PC-3 (cell line): ENCODE results near the gene LDLRAD1. TPM values are rescaled to one million over a fixed set of nuclear protein-coding genes. Genes with fewer than 3 reads are reported as not detected.

Experiments
- ATAC-seq: fragments of 200-7000 bp; cut with Tn5 transposase; 2 replicates; pipeline ENCODE4 v1.9.1; 2020; ENCODE audit warnings: mild to moderate bottlenecking, moderate library complexity
- BruUV-seq: library from RNA; stranded (reverse); fragments of 400-500 nt; replicated peaks from 2 replicates; lab custom pipeline; 2021; lab: Mats Ljungman, UMichigan
- CTCF ChIA-PET: fragments of 300-600 bp; sonication (Branson Sonifier 250); formaldehyde crosslinking; loops from one replicate; lab custom pipeline; 2022; ENCODE audit warnings: antibody characterized with exemption; lab: Charles Lee
- POLR2A ChIA-PET: fragments of 300-600 bp; sonication (Branson Sonifier 250); formaldehyde crosslinking; loops from one replicate; lab custom pipeline; 2022; ENCODE audit warnings: antibody characterized with exemption; ENCODE audit not compliant: unreplicated experiment; lab: Charles Lee
- DNase-seq: peaks from one replicate; pipeline ENCODE4 v3.0.0-alpha.2; 2015
- H2AFZ ChIP-seq: fragments of 300-600 bp; sonication (generic); 2 replicates; pipeline ENCODE4 v1.6.0; 2016; ENCODE audit warnings: antibody characterized with exemption, low read length
- H3F3A ChIP-seq: fragments of 300-600 bp; sonication (generic); one replicate; pipeline ENCODE4 v1.6.0; 2017; ENCODE audit warnings: antibody characterized with exemption, low read length, control low read depth, mild to moderate bottlenecking; ENCODE audit not compliant: unreplicated experiment
- H3K27ac ChIP-seq: fragments of 300-600 bp; sonication (generic); 2 replicates; pipeline ENCODE4 v1.5.1; 2016; ENCODE audit warnings: mild to moderate bottlenecking, low read length
- H3K27me3 ChIP-seq: fragments of 300-600 bp; sonication (generic); 2 replicates; pipeline ENCODE4 v1.6.1; 2016; ENCODE audit warnings: low read length, mixed read lengths
- H3K36me3 ChIP-seq: fragments of 300-600 bp; sonication (generic); 2 replicates; pipeline ENCODE4 v1.6.1; 2016; ENCODE audit warnings: low read depth, mixed run types, low read length, mixed read lengths
- H3K4me1 ChIP-seq: fragments of 300-600 bp; sonication (generic); 2 replicates; pipeline ENCODE4 v1.5.1; 2016; ENCODE audit warnings: low read length; ENCODE audit not compliant: insufficient read depth
- H3K4me2 ChIP-seq: fragments of 300-600 bp; sonication (generic); 2 replicates; pipeline ENCODE4 v1.6.0; 2016; ENCODE audit warnings: low read length
- H3K4me3 ChIP-seq: fragments of 300-600 bp; sonication (generic); 2 replicates; pipeline ENCODE4 v1.5.1; 2016; ENCODE audit warnings: mild to moderate bottlenecking, low read length, mixed read lengths
- H3K79me2 ChIP-seq: fragments of 300-600 bp; sonication (generic); 2 replicates; pipeline ENCODE4 v1.6.1; 2017; ENCODE audit warnings: low read length, mixed read lengths
- H3K9ac ChIP-seq: fragments of 300-600 bp; sonication (generic); 2 replicates; pipeline ENCODE4 v1.6.0; 2016; ENCODE audit warnings: mild to moderate bottlenecking, low read length
- H3K9me2 ChIP-seq: fragments of 300-600 bp; sonication (generic); replicated peaks from 2 replicates; pipeline ENCODE4 v1.6.1; 2016; ENCODE audit warnings: mixed run types, low read length, mixed read lengths
- H3K9me3 ChIP-seq: fragments of 300-600 bp; sonication (generic); 2 replicates; pipeline ENCODE4 v1.6.1; 2016; ENCODE audit warnings: low read length, mixed read lengths
- H4K20me1 ChIP-seq: fragments of 300-600 bp; sonication (generic); 2 replicates; pipeline ENCODE4 v1.6.1; 2016; ENCODE audit warnings: low read length, mixed read lengths
- EZH2 ChIP-seq: fragments of 300-600 bp; sonication (generic); IDR thresholded peaks from one replicate; pipeline ENCODE4 v1.6.1; 2017; ENCODE audit warnings: antibody characterized with exemption, mild to moderate bottlenecking, low read length; ENCODE audit not compliant: unreplicated experiment
- EZH2phosphoT487 ChIP-seq: fragments of 300-600 bp; sonication (generic); IDR thresholded peaks from 2 replicates; pipeline ENCODE4 v1.6.1; 2018; ENCODE audit warnings: mild to moderate bottlenecking, antibody characterized with exemption, low read length, borderline replicate concordance
- intact Hi-C: fragments of 100-400 bp; cut with micrococcal nuclease; formaldehyde crosslinking; loops from 2 replicates; pipeline ENCODE4 v1.9.0; 2023
- total RNA-seq: library from RNA; depleted of rRNA; stranded (reverse); fragments of >200 nt; gene quantifications from 2 replicates; pipeline ENCODE4 v1.2.3, GENCODE V29; 2014
- TF ChIP-seq, protein P1 (sequence below): fragments of 300-600 bp; sonication (generic); conservative IDR thresholded peaks from 2 replicates; pipeline ENCODE4 v1.5.1; 2017; ENCODE audit warnings: antibody characterized with exemption, low read depth, mild to moderate bottlenecking, low read length

Gene LDLRAD1
- total RNA-seq, 1 experiment from 2014 or later, result not detected

DNA sequence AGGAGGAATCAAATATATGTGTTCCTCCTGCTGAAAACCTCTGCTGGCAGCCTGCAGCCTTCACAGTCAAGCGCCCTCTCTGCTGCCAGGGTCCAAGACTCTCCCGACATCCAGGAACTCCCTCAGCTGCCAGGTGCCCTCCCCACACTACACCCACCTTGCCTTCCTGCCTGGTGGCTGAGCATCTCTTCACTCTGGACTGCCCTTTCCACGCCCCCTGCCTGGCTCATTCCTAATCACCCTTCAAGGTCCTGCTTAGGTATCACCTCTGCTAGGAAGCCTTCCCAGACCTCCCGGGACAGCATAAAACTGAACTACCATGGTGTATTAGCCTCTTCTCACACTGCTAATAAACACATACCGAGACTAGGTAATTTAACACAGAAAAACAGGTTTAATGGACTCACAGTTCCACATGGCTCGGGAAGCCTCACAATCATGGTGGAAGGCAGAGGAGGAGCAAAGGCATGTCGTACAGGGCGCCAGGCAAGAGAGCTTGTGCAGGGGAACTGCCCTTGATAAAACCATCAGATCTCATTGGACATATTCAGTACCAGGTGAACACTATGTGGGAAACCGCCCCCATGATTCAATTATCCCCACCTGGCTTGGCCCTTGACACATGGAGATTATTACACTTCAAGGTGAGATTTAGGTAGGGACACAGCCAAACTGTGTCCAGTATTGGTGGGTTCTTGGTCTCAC is 15.3 kb downstream of the LDLRAD1 start:
- no peaks in the 10 kb centered on the region for H3K79me2 ChIP-seq
- no peaks in the 10 kb centered on the region for H3K36me3 ChIP-seq
- DNase-seq (no peak), ATAC-seq (no peak)
- H4K20me1 ChIP-seq, result no peaks in the 10 kb centered on the region
- no peaks in the 10 kb centered on the region for H3K9me2 ChIP-seq
- intact Hi-C loops, result no loop called here
- CTCF ChIA-PET, result no interaction called here
- H3K27ac ChIP-seq, result no peak overlapping the region
- no peaks in the 10 kb centered on the region for H3K4me1 ChIP-seq
- H3K9me3 ChIP-seq, result no peaks in the 10 kb centered on the region
- no TSS peak for BruUV-seq
- no peak overlapping the region for H3K4me2 ChIP-seq
- no peak overlapping the region for H2AFZ ChIP-seq
- POLR2A ChIA-PET, result no interaction called here
- TF ChIP-seq EZH2phosphoT487 (no peak), EZH2 (no peak)
- TF ChIP-seq, protein P1, sequence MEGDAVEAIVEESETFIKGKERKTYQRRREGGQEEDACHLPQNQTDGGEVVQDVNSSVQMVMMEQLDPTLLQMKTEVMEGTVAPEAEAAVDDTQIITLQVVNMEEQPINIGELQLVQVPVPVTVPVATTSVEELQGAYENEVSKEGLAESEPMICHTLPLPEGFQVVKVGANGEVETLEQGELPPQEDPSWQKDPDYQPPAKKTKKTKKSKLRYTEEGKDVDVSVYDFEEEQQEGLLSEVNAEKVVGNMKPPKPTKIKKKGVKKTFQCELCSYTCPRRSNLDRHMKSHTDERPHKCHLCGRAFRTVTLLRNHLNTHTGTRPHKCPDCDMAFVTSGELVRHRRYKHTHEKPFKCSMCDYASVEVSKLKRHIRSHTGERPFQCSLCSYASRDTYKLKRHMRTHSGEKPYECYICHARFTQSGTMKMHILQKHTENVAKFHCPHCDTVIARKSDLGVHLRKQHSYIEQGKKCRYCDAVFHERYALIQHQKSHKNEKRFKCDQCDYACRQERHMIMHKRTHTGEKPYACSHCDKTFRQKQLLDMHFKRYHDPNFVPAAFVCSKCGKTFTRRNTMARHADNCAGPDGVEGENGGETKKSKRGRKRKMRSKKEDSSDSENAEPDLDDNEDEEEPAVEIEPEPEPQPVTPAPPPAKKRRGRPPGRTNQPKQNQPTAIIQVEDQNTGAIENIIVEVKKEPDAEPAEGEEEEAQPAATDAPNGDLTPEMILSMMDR, result no peak
- H3F3A ChIP-seq, result no peaks in the 10 kb centered on the region
- H3K9ac ChIP-seq, result no peak overlapping the region
- H3K27me3 ChIP-seq, result no peaks in the 10 kb centered on the region
- H3K4me3 ChIP-seq, result no peak overlapping the region

DNA sequence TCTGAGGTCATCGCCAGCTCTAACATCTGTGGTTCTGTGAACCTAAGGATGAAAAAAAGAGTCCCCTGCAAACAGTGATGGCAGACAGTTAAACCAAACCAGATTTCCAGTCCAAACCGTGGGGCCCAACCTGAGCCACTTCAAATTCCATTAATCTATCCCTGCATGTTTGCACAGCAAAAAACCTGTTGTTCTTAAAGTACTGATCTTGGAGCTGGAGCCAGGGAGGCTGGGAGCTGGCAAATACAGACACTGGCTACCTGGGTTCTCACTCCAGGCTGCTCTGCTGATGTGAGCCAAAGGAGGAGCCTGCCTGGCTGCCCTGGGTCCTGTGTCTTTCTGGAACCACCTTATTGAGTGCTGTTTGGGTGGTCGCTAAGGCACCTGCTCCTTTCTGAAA is 16.4 kb downstream of the LDLRAD1 start:
- CTCF ChIA-PET, result no interaction called here

DNA sequence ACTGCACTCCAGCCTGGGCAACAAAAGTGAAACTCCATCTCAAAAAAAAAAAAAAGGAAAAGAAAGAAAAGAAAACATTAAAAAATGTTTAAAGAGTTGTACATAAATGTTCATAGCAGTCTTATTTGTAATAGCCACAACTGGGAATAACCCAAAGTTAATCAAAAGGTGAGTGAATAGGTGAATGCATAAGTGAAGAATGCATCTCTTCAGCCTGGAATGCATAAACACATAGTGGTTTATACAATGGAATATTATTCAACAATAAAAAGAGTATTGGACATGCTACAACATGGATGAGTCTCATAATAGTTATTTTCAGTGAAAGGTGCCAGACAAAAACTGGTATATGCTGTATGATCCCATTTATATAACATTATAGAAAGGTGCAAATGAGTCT is 18.1 kb downstream of the LDLRAD1 start:
- ChIA-PET CTCF (no interaction called here), POLR2A (no interaction called here)
- Histone ChIP-seq H3F3A (no peaks in the 10 kb centered on the region), H4K20me1 (no peaks in the 10 kb centered on the region), H3K9ac (no peak overlapping the region), H3K36me3 (no peaks in the 10 kb centered on the region), H2AFZ (no peak overlapping the region), H3K9me2 (no peaks in the 10 kb centered on the region), H3K4me2 (no peak overlapping the region), H3K79me2 (no peaks in the 10 kb centered on the region), H3K4me1 (no peaks in the 10 kb centered on the region), H3K27ac (no peak overlapping the region), H3K9me3 (no peaks in the 10 kb centered on the region), H3K4me3 (no peak overlapping the region), H3K27me3 (no peaks in the 10 kb centered on the region)
- no TSS peak for BruUV-seq
- intact Hi-C loops, result no loop called here
- TF ChIP-seq, protein P1, result no peak
- no peak for TF ChIP-seq EZH2phosphoT487
- ATAC-seq, result no peak
- DNase-seq, result no peak

More for the DNA sequence above, 16.4 kb downstream of the LDLRAD1 start:
- H3K27me3 ChIP-seq, result no peaks in the 10 kb centered on the region
- no peak overlapping the region for H3K9ac ChIP-seq
- ATAC-seq, result no peak
- no peaks in the 10 kb centered on the region for H3K79me2 ChIP-seq
- no TSS peak for BruUV-seq
- no peaks in the 10 kb centered on the region for H3K9me3 ChIP-seq
- no peaks in the 10 kb centered on the region for H4K20me1 ChIP-seq
- no peak overlapping the region for H2AFZ ChIP-seq
- H3K27ac ChIP-seq, result no peak overlapping the region
- no peaks in the 10 kb centered on the region for H3K36me3 ChIP-seq
- TF ChIP-seq EZH2phosphoT487 (no peak), EZH2 (no peak)
- TF ChIP-seq, protein P1, result no peak
- no peak overlapping the region for H3K4me3 ChIP-seq
- no peaks in the 10 kb centered on the region for H3K9me2 ChIP-seq
- H3K4me2 ChIP-seq, result no peak overlapping the region
- POLR2A ChIA-PET, result no interaction called here
- DNase-seq, result no peak
- no peaks in the 10 kb centered on the region for H3K4me1 ChIP-seq
- H3F3A ChIP-seq, result no peaks in the 10 kb centered on the region
- intact Hi-C loops, result no loop called here
